WERI-Rb-1 (cell line): ENCODE results near the gene MRPL19.

Source experiments
- DNase-seq: peaks from one replicate; pipeline ENCODE4 v3.0.0-alpha.2; 2020
- H3K27ac ChIP-seq: fragments of 250-450 bp; sonication (Bioruptor Pico); 2 replicates; pipeline ENCODE4 v1.5.1; 2020; ENCODE audit warnings: mild to moderate bottlenecking, moderate library complexity
- H3K27me3 ChIP-seq: fragments of 250-450 bp; sonication (Bioruptor Pico); 2 replicates; pipeline ENCODE4 v1.5.1; 2021; ENCODE audit warnings: mild to moderate bottlenecking, low read depth, moderate library complexity; ENCODE audit not compliant: insufficient read depth, severe bottlenecking
- H3K36me3 ChIP-seq: fragments of 250-450 bp; sonication (Bioruptor Pico); 2 replicates; pipeline ENCODE4 v1.5.1; 2020; ENCODE audit warnings: mild to moderate bottlenecking, moderate library complexity
- H3K4me3 ChIP-seq: 2 replicates; pipeline ENCODE4 v1.5.1; 2011; ENCODE audit warnings: low read depth, mild to moderate bottlenecking, control low read depth, low read length
- H3K9me3 ChIP-seq: fragments of 250-450 bp; sonication (Bioruptor Pico); 2 replicates; pipeline ENCODE4 v1.5.1; 2021; ENCODE audit warnings: mild to moderate bottlenecking, moderate library complexity; ENCODE audit not compliant: severe bottlenecking
- CTCF ChIP-seq: IDR thresholded peaks from 2 replicates; pipeline ENCODE4 v1.5.1; 2011; ENCODE audit warnings: low read depth, mild to moderate bottlenecking, control low read depth, inconsistent platforms, low read length

MRPL19 gene

GRCh38 chr2:75619956-75620740, 26.4 kb upstream of the MRPL19 start:
- DNase-seq, result no peak
- no peak overlapping the region for H3K4me3 ChIP-seq
- peaks cover 39% of the 10 kb centered on the region for H3K27me3 ChIP-seq
- no peak overlapping the region for H3K27ac ChIP-seq
- no peaks in the 10 kb centered on the region for H3K36me3 ChIP-seq
- peaks cover 5% of the 10 kb centered on the region for H3K9me3 ChIP-seq
- no peak for TF ChIP-seq CTCF

- Histone ChIP-seq H3K9me3 (peaks cover 5% of the 10 kb centered on the region), H3K27me3 (peaks cover 41% of the 10 kb centered on the region), H3K36me3 (no peaks in the 10 kb centered on the region), H3K4me3 (no peak overlapping the region), H3K27ac (no peak overlapping the region)
- no peak for TF ChIP-seq CTCF
- no peak for DNase-seq
These were observed 25.4 kb upstream of the MRPL19 start for GRCh38 chr2:75621228-75621627.

GRCh38 chr2:75622500-75622899, 24.1 kb upstream of the MRPL19 start:
- Histone ChIP-seq H3K4me3 (no peak overlapping the region), H3K9me3 (no peaks in the 10 kb centered on the region), H3K27me3 (peaks cover 42% of the 10 kb centered on the region), H3K36me3 (no peaks in the 10 kb centered on the region), H3K27ac (no peak overlapping the region)
- no peak for DNase-seq
- no peak for TF ChIP-seq CTCF

DNA sequence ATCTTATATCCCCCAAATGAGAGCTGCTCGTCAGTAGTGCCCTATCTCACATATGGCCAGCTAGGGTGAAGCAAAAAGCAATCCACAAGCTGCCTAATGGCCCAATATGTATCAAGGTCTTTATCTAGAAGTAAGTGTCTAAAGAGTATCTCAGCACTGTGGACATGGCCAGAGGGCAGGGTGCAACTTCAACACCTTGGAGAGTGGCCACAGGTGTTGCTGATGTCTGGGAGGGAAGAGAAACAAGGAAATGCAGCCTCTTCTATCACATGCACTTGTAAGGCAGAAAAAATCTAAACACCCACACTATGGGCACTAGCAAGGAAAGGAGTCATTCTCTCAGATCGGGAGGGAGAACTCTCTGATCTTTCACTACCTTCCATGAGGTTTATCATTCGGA, 23.7 kb upstream of the MRPL19 start:
- no peak overlapping the region for H3K4me3 ChIP-seq
- H3K36me3 ChIP-seq, result no peaks in the 10 kb centered on the region
- TF ChIP-seq CTCF, result no peak
- no peak overlapping the region for H3K27ac ChIP-seq
- DNase-seq, result no peak
- no peaks in the 10 kb centered on the region for H3K9me3 ChIP-seq
- peaks cover 40% of the 10 kb centered on the region for H3K27me3 ChIP-seq

DNA sequence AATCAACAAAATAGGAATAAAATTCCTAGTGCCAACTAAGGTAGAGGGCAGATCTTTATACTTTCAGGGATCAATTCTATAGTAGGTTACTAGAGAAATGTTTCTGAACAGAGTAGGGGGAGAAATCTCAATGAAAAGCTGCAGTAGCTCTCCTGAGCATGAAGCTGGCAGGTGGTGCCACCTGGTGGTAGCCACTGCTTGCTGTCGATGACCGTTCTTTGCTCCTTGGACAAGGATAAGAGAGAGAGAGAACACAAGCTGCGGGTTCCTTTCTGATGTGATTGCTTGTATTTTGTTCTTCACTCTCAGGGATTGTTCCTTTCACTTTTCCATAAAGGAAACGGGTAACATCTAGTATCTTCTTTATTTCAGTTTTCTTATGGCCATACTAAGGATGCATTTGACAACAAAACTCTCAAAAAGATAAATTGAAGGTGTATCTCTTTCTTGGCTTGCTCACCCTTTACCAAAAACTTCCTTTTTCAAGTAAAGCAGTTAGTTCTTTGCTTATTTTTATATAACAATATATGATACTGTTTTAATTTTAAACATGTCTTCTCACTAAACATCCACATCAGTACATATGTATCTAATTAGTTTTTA, 18.6 kb upstream of the MRPL19 start:
- H3K27me3 ChIP-seq, result peaks cover 13% of the 10 kb centered on the region
- peak; percentile 85 for DNase-seq
- no peaks in the 10 kb centered on the region for H3K36me3 ChIP-seq

More for the DNA sequence above, 18.6 kb upstream of the MRPL19 start:
- TF ChIP-seq CTCF, result peak; percentile 98
- Histone ChIP-seq H3K27ac (no peak overlapping the region), H3K9me3 (no peaks in the 10 kb centered on the region), H3K4me3 (no peak overlapping the region)
